ENCODE data around the gene TRIM8.

Gene TRIM8, protein sequence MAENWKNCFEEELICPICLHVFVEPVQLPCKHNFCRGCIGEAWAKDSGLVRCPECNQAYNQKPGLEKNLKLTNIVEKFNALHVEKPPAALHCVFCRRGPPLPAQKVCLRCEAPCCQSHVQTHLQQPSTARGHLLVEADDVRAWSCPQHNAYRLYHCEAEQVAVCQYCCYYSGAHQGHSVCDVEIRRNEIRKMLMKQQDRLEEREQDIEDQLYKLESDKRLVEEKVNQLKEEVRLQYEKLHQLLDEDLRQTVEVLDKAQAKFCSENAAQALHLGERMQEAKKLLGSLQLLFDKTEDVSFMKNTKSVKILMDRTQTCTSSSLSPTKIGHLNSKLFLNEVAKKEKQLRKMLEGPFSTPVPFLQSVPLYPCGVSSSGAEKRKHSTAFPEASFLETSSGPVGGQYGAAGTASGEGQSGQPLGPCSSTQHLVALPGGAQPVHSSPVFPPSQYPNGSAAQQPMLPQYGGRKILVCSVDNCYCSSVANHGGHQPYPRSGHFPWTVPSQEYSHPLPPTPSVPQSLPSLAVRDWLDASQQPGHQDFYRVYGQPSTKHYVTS

GRCh38 chr10:102644066-102644645, at the start of gene TRIM8:
Gene TRIM8 (plus strand): TSS chr10:102644479. CDS start chr10:102644618, 139 bp downstream.
- Mint-ChIP-seq H3K27ac (peak within 1 kb of the TSS; percentile 95 to 99), H3K4me1 (peaks cover 44% of the 10 kb centered on the region), H3K4me3 (peak within 1 kb of the TSS; percentile 90 to 96), H3K9me3 (no peaks in the 10 kb centered on the region), H3K27me3 (no peaks in the 10 kb centered on the region)
- peak; percentile 67 to 76 for DNase-seq
- no peak for ATAC-seq

DNA sequence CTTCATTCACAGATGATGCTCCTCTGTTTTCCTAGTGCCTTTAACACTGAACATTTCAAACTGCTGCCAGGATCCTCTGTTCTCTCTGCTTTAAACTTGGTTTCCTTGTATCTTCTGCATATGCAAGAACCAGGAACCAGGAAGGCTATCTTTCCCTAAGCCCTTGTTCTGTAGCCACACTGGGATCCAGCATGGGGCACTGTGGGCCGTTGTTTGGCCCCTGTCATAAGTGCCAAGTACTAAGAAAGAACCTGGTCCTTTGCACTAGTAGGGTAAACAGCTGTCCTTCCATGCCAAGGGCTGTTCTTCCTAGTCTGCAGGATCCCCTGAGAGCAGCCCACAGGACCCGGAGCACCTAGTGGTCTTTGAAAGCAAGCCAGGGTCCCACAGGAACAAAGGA, 49.0 kb upstream of the TRIM8 start:
- peaks cover 7% of the 10 kb centered on the region for H3K4me1 Mint-ChIP-seq
- H3K9me3 Mint-ChIP-seq = no peaks in the 10 kb centered on the region
- no peak overlapping the region for H3K27ac Mint-ChIP-seq
- DNase-seq (no peak), ATAC-seq (no peak)
- no peak overlapping the region for H3K4me3 Mint-ChIP-seq
- H3K27me3 Mint-ChIP-seq = no peaks in the 10 kb centered on the region

GRCh38 chr10:102595897-102596296, 48.4 kb upstream of the TRIM8 start:
- H3K27ac Mint-ChIP-seq = peak overlapping the region in 1 of 2 donors; percentile 54
- no peaks in the 10 kb centered on the region for H3K9me3 Mint-ChIP-seq
- DNase-seq (no peak), ATAC-seq (no peak)
- peaks cover 10% of the 10 kb centered on the region for H3K4me1 Mint-ChIP-seq
- H3K27me3 Mint-ChIP-seq = no peaks in the 10 kb centered on the region
- no peak overlapping the region for H3K4me3 Mint-ChIP-seq

- Mint-ChIP-seq H3K27me3 (no peaks in the 10 kb centered on the region), H3K9me3 (no peaks in the 10 kb centered on the region), H3K4me1 (peaks cover 9% of the 10 kb centered on the region), H3K4me3 (no peak overlapping the region), H3K27ac (no peak overlapping the region)
- DNase-seq (peak in 1 of 2 donors; percentile 20), ATAC-seq (peak; percentile 55)
Observed at GRCh38 chr10:102596506-102596971, 47.7 kb upstream of the TRIM8 start.

GRCh38 chr10:102597131-102597991, 46.9 kb upstream of the TRIM8 start:
- H3K4me1 Mint-ChIP-seq = peaks cover 5% of the 10 kb centered on the region
- no peak for DNase-seq
- H3K27me3 Mint-ChIP-seq = no peaks in the 10 kb centered on the region
- H3K27ac Mint-ChIP-seq = no peak overlapping the region
- H3K4me3 Mint-ChIP-seq = no peak overlapping the region
- ATAC-seq = no peak
- no peaks in the 10 kb centered on the region for H3K9me3 Mint-ChIP-seq

GRCh38 chr10:102598243-102598642, 46.0 kb upstream of the TRIM8 start:
- Mint-ChIP-seq H3K27ac (peak overlapping the region in 1 of 2 donors; percentile 12), H3K27me3 (no peaks in the 10 kb centered on the region), H3K4me1 (peaks cover 5% of the 10 kb centered on the region), H3K4me3 (no peak overlapping the region), H3K9me3 (no peaks in the 10 kb centered on the region)
- ATAC-seq (no peak), DNase-seq (no peak)

GRCh38 chr10:102599565-102600327, 44.5 kb upstream of the TRIM8 start:
- Mint-ChIP-seq H3K4me1 (peaks cover 12% of the 10 kb centered on the region), H3K4me3 (no peak overlapping the region), H3K9me3 (no peaks in the 10 kb centered on the region), H3K27me3 (no peaks in the 10 kb centered on the region), H3K27ac (peak overlapping the region in 1 of 2 donors; percentile 96)
- DNase-seq (no peak), ATAC-seq (no peak)

GRCh38 chr10:102600816-102601215, 43.5 kb upstream of the TRIM8 start:
- DNase-seq (no peak), ATAC-seq (no peak)
- no peak overlapping the region for H3K4me3 Mint-ChIP-seq
- peaks cover 12% of the 10 kb centered on the region for H3K4me1 Mint-ChIP-seq
- no peaks in the 10 kb centered on the region for H3K27me3 Mint-ChIP-seq
- no peaks in the 10 kb centered on the region for H3K9me3 Mint-ChIP-seq
- no peak overlapping the region for H3K27ac Mint-ChIP-seq

DNA sequence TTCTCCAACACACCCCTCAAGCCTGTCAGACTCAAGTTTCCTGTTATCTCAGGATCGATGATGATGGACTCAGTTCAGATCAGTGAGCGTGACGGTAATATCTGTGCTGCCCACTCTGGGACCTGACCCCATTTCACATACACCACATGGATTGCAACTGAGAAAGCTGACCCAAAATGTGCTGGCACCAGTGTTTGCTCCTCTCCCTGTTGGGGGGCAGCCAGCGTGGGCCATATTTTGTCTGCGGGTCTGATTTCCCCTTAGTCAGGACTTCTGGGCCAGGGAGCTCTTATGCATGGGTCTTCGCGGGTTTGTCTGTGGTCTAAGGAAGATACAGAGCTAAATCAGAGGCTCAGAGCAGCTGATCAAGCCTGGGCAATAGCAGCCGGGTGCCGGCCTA, 42.6 kb upstream of the TRIM8 start:
- H3K27ac Mint-ChIP-seq = no peak overlapping the region
- ATAC-seq (no peak), DNase-seq (no peak)
- H3K4me3 Mint-ChIP-seq = no peak overlapping the region
- H3K4me1 Mint-ChIP-seq = peaks cover 12% of the 10 kb centered on the region
- H3K9me3 Mint-ChIP-seq = no peaks in the 10 kb centered on the region
- no peaks in the 10 kb centered on the region for H3K27me3 Mint-ChIP-seq

DNA sequence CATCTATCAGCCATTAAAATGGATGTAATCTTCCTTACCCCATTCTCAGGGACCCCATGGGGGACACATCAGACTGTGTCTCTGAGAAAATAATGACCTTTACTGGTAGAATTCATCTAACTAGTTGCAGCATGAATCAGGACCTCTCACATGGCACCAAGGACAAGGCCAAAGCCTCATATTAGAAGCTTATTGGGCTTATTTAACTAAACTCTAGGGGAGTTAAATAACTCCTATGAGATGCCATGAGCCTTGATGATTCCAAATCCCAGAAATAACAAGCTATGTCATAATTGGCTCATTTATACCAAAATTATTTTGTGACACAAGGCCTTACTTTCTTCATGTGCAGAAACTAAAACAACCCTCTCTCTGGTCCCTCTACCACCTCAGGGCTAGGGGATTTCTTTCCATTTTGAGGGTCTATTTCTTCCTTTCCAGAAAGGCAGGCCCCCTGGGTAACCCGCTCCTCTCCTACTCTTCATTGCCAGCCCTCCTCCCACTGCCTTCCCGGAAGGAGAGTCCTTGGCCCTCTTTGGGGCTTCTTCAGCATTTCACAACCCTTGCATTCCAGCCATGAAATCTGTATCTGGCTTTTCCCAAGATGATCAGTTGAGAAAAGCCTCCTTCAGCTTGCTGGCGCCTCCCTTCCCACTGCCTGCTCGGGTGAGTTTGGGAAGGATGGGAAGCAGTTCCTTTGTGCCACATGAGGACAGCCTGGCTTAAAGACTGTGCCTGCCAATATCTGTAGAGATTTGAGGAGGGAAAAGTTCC, 41.8 kb upstream of the TRIM8 start:
- Mint-ChIP-seq H3K27me3 (no peaks in the 10 kb centered on the region), H3K4me1 (peaks cover 12% of the 10 kb centered on the region), H3K27ac (peak overlapping the region in 1 of 2 donors; percentile 48), H3K9me3 (no peaks in the 10 kb centered on the region), H3K4me3 (no peak overlapping the region)
- no peak for DNase-seq
- no peak for ATAC-seq

- Mint-ChIP-seq H3K9me3 (no peaks in the 10 kb centered on the region), H3K27ac (no peak overlapping the region), H3K4me1 (peaks cover 23% of the 10 kb centered on the region), H3K27me3 (no peaks in the 10 kb centered on the region), H3K4me3 (no peak overlapping the region)
- DNase-seq = no peak
- no peak for ATAC-seq
Observed at GRCh38 chr10:102603946-102604345, 40.3 kb upstream of the TRIM8 start.

- Mint-ChIP-seq H3K9me3 (no peaks in the 10 kb centered on the region), H3K27me3 (no peaks in the 10 kb centered on the region), H3K4me1 (peaks cover 27% of the 10 kb centered on the region), H3K27ac (no peak overlapping the region), H3K4me3 (no peak overlapping the region)
- DNase-seq = no peak
- ATAC-seq = no peak
Observed at GRCh38 chr10:102604439-102604841, 39.8 kb upstream of the TRIM8 start.

DNA sequence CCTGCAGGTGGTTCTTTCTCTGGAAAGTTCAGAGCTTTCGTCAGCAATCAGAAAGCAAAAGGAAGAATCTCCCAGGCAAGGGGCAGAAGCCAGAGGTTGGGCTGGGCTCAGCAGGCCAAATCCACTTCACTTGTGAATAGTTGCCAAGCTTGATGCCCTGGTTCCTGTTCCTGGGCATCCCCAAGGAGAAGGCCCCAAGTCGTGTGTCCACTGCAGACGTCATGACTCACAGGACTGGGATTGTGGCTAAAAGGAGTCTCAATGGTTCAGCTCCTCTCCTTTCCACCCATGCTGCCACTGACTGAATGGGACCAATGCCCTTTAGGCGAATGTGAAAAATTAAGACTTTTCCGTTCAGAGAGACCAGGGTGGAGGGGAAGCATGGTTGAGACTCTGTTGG, 38.6 kb upstream of the TRIM8 start:
- no peak for DNase-seq
- Mint-ChIP-seq H3K4me1 (peaks cover 22% of the 10 kb centered on the region), H3K27ac (peak overlapping the region in 1 of 2 donors; percentile 64), H3K27me3 (no peaks in the 10 kb centered on the region), H3K4me3 (no peak overlapping the region), H3K9me3 (no peaks in the 10 kb centered on the region)
- ATAC-seq = no peak

GRCh38 chr10:102608487-102608886, 35.8 kb upstream of the TRIM8 start:
- H3K4me3 Mint-ChIP-seq = no peak overlapping the region
- ATAC-seq (no peak), DNase-seq (no peak)
- H3K9me3 Mint-ChIP-seq = no peaks in the 10 kb centered on the region
- H3K27me3 Mint-ChIP-seq = no peaks in the 10 kb centered on the region
- peaks cover 50% of the 10 kb centered on the region for H3K4me1 Mint-ChIP-seq
- peak overlapping the region in 1 of 2 donors; percentile 66 for H3K27ac Mint-ChIP-seq

Data from stimulated activated naive CD8-positive, alpha-beta T cell treated with anti-CD3 and anti-CD28 coated beads, Interleukin-15, amount 100 ng/mL, for 72 hours (primary cell).